Central memory CD8-positive, alpha-beta T cell (primary cell): ENCODE results near the gene SMARCC1.

ENCODE experiments used
- ATAC-seq: fragments of 150-1000 bp; cut with Tn5 transposase; replicated peaks from 2 replicates; pipeline ENCODE4 v1.10.0; 2022; ENCODE audit warnings: mild to moderate bottlenecking, moderate FRiP score, moderate number of reproducible peaks; ENCODE audit not compliant: poor library complexity, severe bottlenecking; ENCODE audit errors: extremely low read depth
- DNase-seq, 2 donors: peaks; one replicate each; pipeline ENCODE4 v3.0.0; 2021; ENCODE audit warnings: low spot score in 2 of 2
- H3K27ac Mint-ChIP-seq: one replicate; pipeline ENCODE4 v1.8.0; 2022; ENCODE audit warnings: low read depth, mild to moderate bottlenecking, moderate library complexity, mixed read lengths
- H3K27me3 Mint-ChIP-seq: one replicate; pipeline ENCODE4 v1.8.0; 2022; ENCODE audit warnings: mixed read lengths
- H3K36me3 Mint-ChIP-seq: one replicate; pipeline ENCODE4 v1.8.0; 2022; ENCODE audit warnings: mild to moderate bottlenecking, moderate library complexity, mixed read lengths; ENCODE audit not compliant: insufficient read depth
- H3K4me1 Mint-ChIP-seq: one replicate; pipeline ENCODE4 v1.8.0; 2022; ENCODE audit warnings: mixed read lengths
- H3K4me3 Mint-ChIP-seq: one replicate; pipeline ENCODE4 v1.8.0; 2022; ENCODE audit warnings: mild to moderate bottlenecking, moderate library complexity, mixed read lengths
- H3K9me3 Mint-ChIP-seq: one replicate; pipeline ENCODE4 v1.8.0; 2022; ENCODE audit warnings: mixed read lengths

SMARCC1 gene

GRCh38 chr3:47586746-47587145, 194.9 kb downstream of the SMARCC1 start:
- Mint-ChIP-seq H3K4me3 (no peak overlapping the region), H3K4me1 (peaks cover 5% of the 10 kb centered on the region), H3K27ac (no peak overlapping the region), H3K36me3 (peaks cover 30% of the 10 kb centered on the region), H3K9me3 (no peaks in the 10 kb centered on the region), H3K27me3 (no peaks in the 10 kb centered on the region)
- ATAC-seq: no peak
- DNase-seq: no peak

- Mint-ChIP-seq H3K36me3 (peaks cover 17% of the 10 kb centered on the region), H3K4me3 (no peak overlapping the region)
Measured at GRCh38 chr3:47583320-47584075, 198.2 kb downstream of the SMARCC1 start.

DNA sequence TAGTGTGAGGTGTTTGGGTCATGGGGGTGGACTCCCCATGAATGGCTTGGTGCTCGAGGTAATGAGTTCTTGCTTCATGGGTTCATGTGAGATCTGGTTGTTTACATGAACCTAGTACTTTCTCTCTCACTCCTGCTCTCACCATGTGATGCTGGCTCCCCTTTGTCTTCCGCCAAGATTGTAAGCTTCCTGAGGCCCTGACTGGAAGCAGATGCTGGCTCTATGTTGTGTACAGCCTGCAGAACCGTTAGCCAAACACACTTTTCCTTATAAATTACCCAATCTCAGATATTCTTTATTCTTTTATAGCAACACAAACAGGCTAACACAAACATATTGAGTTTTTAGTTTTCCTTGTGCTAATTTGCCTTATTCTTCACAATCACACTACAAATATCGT, 199.9 kb downstream of the SMARCC1 start:
- Mint-ChIP-seq H3K4me1 (peaks cover 6% of the 10 kb centered on the region), H3K36me3 (peaks cover 12% of the 10 kb centered on the region), H3K27me3 (peaks cover 11% of the 10 kb centered on the region), H3K4me3 (no peak overlapping the region), H3K9me3 (no peaks in the 10 kb centered on the region), H3K27ac (no peak overlapping the region)
- ATAC-seq (no peak), DNase-seq (no peak)

More at GRCh38 chr3:47583320-47584075, 198.2 kb downstream of the SMARCC1 start:
- Mint-ChIP-seq H3K4me1 (peaks cover 6% of the 10 kb centered on the region), H3K27me3 (peaks cover 11% of the 10 kb centered on the region), H3K9me3 (no peaks in the 10 kb centered on the region), H3K27ac (no peak overlapping the region)
- DNase-seq (no peak), ATAC-seq (no peak)

GRCh38 chr3:47581422-47581821, 200.3 kb downstream of the SMARCC1 start:
- Mint-ChIP-seq H3K4me1 (peaks cover 6% of the 10 kb centered on the region), H3K36me3 (peaks cover 12% of the 10 kb centered on the region), H3K27me3 (peaks cover 11% of the 10 kb centered on the region), H3K4me3 (no peak overlapping the region), H3K27ac (no peak overlapping the region), H3K9me3 (no peaks in the 10 kb centered on the region)
- DNase-seq (no peak), ATAC-seq (no peak)

DNA sequence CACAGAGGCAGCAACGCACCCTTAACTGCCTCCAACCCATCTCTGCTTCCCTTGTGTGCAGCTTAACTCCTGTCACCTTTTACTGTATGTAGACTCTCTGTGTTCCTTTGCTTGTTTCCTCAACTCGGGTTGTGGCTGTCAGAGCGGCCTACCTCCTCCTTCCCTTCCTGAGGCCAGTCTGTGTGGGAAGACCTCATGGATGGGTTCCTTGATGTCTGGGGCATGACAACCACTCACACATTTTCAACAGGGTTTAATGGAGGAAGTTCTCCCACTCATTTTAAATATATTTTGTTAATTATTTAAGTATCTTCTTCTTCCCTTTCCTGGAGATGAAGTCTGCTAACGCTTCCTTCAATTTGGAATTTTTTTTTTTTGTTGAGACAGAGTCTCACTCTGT, 201.2 kb downstream of the SMARCC1 start:
- DNase-seq (no peak), ATAC-seq (no peak)
- Mint-ChIP-seq H3K27ac (no peak overlapping the region), H3K27me3 (peaks cover 11% of the 10 kb centered on the region), H3K4me1 (peaks cover 6% of the 10 kb centered on the region), H3K36me3 (peaks cover 9% of the 10 kb centered on the region), H3K4me3 (peak overlapping the region; percentile 53), H3K9me3 (no peaks in the 10 kb centered on the region)

DNA sequence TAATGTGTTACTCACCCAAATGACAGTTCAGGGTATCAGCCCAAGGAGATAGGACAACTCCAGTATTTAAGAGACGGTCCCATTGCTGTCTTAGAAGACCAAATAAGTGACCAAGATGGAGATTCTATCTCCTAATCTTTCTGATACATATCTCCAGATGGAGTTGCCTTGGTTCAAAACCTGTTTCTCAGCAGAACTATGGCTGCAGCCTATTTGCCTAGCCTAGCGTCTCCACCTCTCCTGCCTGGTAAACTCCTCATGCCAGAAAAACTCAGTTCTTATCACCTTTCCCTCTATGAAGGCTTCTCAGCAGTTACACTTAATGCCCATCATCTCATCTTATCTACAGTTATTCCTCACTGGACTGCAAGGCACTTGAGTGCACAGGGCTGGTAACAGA, 201.8 kb downstream of the SMARCC1 start:
- DNase-seq (no peak), ATAC-seq (no peak)
- peaks cover 6% of the 10 kb centered on the region for H3K4me1 Mint-ChIP-seq
- peak overlapping the region; percentile 53 for H3K4me3 Mint-ChIP-seq
- H3K36me3 Mint-ChIP-seq: peaks cover 8% of the 10 kb centered on the region
- H3K9me3 Mint-ChIP-seq: no peaks in the 10 kb centered on the region
- H3K27me3 Mint-ChIP-seq: peaks cover 11% of the 10 kb centered on the region
- H3K27ac Mint-ChIP-seq: no peak overlapping the region

GRCh38 chr3:47578691-47579632, 202.7 kb downstream of the SMARCC1 start, which contains the start of gene CSPG5:
Gene CSPG5 (minus strand): TSS chr3:47578865. CDS start chr3:47578693, 172 bp downstream.
- DNase-seq (no peak), ATAC-seq (peak; percentile 55)
- Mint-ChIP-seq H3K27me3 (peaks cover 14% of the 10 kb centered on the region), H3K9me3 (no peaks in the 10 kb centered on the region), H3K27ac (no peak within 1 kb of the TSS), H3K4me3 (peak within 1 kb of the TSS; percentile 53), H3K36me3 (peaks cover 5% of the 10 kb centered on the region), H3K4me1 (peaks cover 6% of the 10 kb centered on the region)

- no peak for DNase-seq
- Mint-ChIP-seq H3K36me3 (peaks cover 5% of the 10 kb centered on the region), H3K27ac (no peak overlapping the region), H3K27me3 (peaks cover 22% of the 10 kb centered on the region), H3K4me1 (peaks cover 6% of the 10 kb centered on the region), H3K9me3 (no peaks in the 10 kb centered on the region), H3K4me3 (peak overlapping the region; percentile 52)
- peak; percentile 50 for ATAC-seq
Measured at GRCh38 chr3:47578119-47578632, 203.5 kb downstream of the SMARCC1 start.

- DNase-seq (no peak), ATAC-seq (peak; percentile 13)
- Mint-ChIP-seq H3K4me3 (peak overlapping the region; percentile 52), H3K27ac (no peak overlapping the region), H3K27me3 (peaks cover 27% of the 10 kb centered on the region), H3K36me3 (peaks cover 5% of the 10 kb centered on the region), H3K9me3 (no peaks in the 10 kb centered on the region), H3K4me1 (peaks cover 6% of the 10 kb centered on the region)
Measured at GRCh38 chr3:47577583-47578118, 204.0 kb downstream of the SMARCC1 start.

GRCh38 chr3:47573190-47574172, 208.2 kb downstream of the SMARCC1 start:
- ATAC-seq: no peak
- DNase-seq: no peak
- H3K4me3 Mint-ChIP-seq: no peak overlapping the region
- no peak overlapping the region for H3K27ac Mint-ChIP-seq
- H3K27me3 Mint-ChIP-seq: peaks cover 27% of the 10 kb centered on the region
- H3K9me3 Mint-ChIP-seq: no peaks in the 10 kb centered on the region
- peaks cover 2% of the 10 kb centered on the region for H3K36me3 Mint-ChIP-seq
- H3K4me1 Mint-ChIP-seq: no peaks in the 10 kb centered on the region

DNA sequence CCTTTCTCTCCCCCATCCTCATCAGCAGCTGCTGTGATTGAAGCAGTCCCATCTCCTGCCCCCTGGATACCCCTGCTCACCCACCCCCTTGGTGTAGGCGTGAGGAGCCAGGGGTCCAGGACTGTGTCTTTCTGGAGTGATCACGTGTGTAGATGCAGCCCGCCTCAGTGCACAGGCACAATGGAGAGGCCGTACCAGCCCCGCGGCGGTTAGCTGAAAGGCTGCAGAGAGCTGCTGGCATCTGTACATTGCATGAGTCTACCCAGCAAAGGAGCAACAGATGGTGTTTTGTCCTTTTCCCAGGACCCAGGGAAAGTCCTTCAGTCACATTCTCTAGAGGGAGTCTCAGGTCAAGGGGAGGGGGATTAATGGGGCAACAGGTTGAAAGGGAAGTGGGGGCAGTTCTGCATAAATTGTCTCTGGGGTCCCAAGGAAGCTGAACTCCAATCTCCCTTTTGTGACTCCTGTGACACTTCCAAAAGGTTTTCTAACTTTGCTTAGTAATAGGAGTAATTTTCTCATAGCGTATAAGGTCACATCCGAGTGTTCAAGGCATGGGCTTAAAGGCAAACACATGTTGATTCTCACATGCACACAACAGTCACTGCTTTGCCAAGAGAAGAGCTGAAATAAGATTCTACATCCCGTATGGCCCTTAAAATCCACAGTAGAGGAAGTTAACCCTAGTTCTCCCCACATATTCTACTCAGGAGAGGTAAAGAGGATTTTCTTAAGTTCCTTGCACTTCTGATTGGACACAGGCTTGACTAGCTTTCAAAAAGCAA, 210.1 kb downstream of the SMARCC1 start:
- no peak overlapping the region for H3K4me3 Mint-ChIP-seq
- no peak overlapping the region for H3K27ac Mint-ChIP-seq
- no peaks in the 10 kb centered on the region for H3K4me1 Mint-ChIP-seq
- peaks cover 27% of the 10 kb centered on the region for H3K27me3 Mint-ChIP-seq
- ATAC-seq (no peak), DNase-seq (no peak)
- H3K36me3 Mint-ChIP-seq: peaks cover 2% of the 10 kb centered on the region
- no peaks in the 10 kb centered on the region for H3K9me3 Mint-ChIP-seq
